ENCODE data around the gene HEMK1.
A peak's percentile ranks its signal among the peaks of the same experiment; 100 is the strongest.

The HEMK1 gene

GRCh38 chr3:50599115-50599715 lies 29.9 kb downstream of the HEMK1 start:
- DNase-seq = no peak
- H3K4me3 ChIP-seq (ENCODE audit: control insufficient read depth in 1 of 7, extremely low read depth in 1 of 7, insufficient read depth in 4 of 7, low read depth in 2 of 7, low read length in 6 of 7) = no peak overlapping the region
- no peaks in the 10 kb centered on the region for H3K27me3 ChIP-seq (replicated peaks in 2 of 5; ENCODE audit: control insufficient read depth in 4 of 5, insufficient read depth in 5 of 5, low read length in 4 of 5)
- ChIA-PET POLR2A (interaction anchor here (1.4 kb wide), 1 partner anchor 13 kb away, joined by 5 read pairs; the partner anchor contains the start of gene CISH), CTCF (interaction anchor here (7.7 to 40.1 kb wide), 3 partner anchors 9 to 28 kb away, joined by 81 to 799 read pairs (median 449); partner anchors contain the start of genes C3orf18, CISH and HEMK1)
- H3K9me3 ChIP-seq (ENCODE audit: control extremely low read depth in 1 of 5, control insufficient read depth in 4 of 5, insufficient read depth in 2 of 5, low read depth in 1 of 5, low read length in 4 of 5) = no peaks in the 10 kb centered on the region
- H3K27ac ChIP-seq (ENCODE audit: insufficient read depth in 1 of 2, low read depth in 1 of 2, low read length in 2 of 2, poor library complexity in 1 of 2, severe bottlenecking in 2 of 2) = peak overlapping the region in 1 of 2 experiments; percentile 92
- WGBS (ENCODE audit: insufficient coverage) = 84% methylated on average over 3 of the region's 6 CpGs
- peaks cover 1 to 85% (median 61%) of the 10 kb centered on the region in 4 experiments for H3K4me1 ChIP-seq (ENCODE audit: control extremely low read depth in 1 of 4, control insufficient read depth in 4 of 4, insufficient read depth in 4 of 4, low read length in 3 of 4)
- H3K36me3 ChIP-seq (ENCODE audit: control insufficient read depth in 4 of 4, insufficient read depth in 4 of 4, low read length in 3 of 4) = peaks cover under 1 to 23% (median 10%) of the 10 kb centered on the region in 4 experiments

- no peak for DNase-seq
- no peak overlapping the region for H3K4me3 ChIP-seq (ENCODE audit: control insufficient read depth in 1 of 7, extremely low read depth in 1 of 7, insufficient read depth in 4 of 7, low read depth in 2 of 7, low read length in 6 of 7)
- CTCF ChIA-PET = interaction anchor here (7.7 to 40.1 kb wide), 3 partner anchors 9 to 29 kb away, joined by 81 to 799 read pairs (median 449); partner anchors contain the start of genes C3orf18, CISH and HEMK1
- peaks cover 3 to 85% (median 62%) of the 10 kb centered on the region in 4 experiments for H3K4me1 ChIP-seq (ENCODE audit: control extremely low read depth in 1 of 4, control insufficient read depth in 4 of 4, insufficient read depth in 4 of 4, low read length in 3 of 4)
- H3K27ac ChIP-seq (ENCODE audit: insufficient read depth in 1 of 2, low read depth in 1 of 2, low read length in 2 of 2, poor library complexity in 1 of 2, severe bottlenecking in 2 of 2) = peak overlapping the region in 1 of 2 experiments; percentile 92
- H3K27me3 ChIP-seq (replicated peaks in 2 of 5; ENCODE audit: control insufficient read depth in 4 of 5, insufficient read depth in 5 of 5, low read length in 4 of 5) = no peaks in the 10 kb centered on the region
- 100% methylated on average over 1 of the region's 1 CpG for WGBS (ENCODE audit: insufficient coverage)
- no peaks in the 10 kb centered on the region for H3K9me3 ChIP-seq (ENCODE audit: control extremely low read depth in 1 of 5, control insufficient read depth in 4 of 5, insufficient read depth in 2 of 5, low read depth in 1 of 5, low read length in 4 of 5)
- H3K36me3 ChIP-seq (ENCODE audit: control insufficient read depth in 4 of 4, insufficient read depth in 4 of 4, low read length in 3 of 4) = peaks cover 2 to 28% (median 15%) of the 10 kb centered on the region in 4 experiments
- POLR2A ChIA-PET = interaction anchor here (2.5 kb wide), 1 partner anchor 11 kb away, joined by 12 read pairs; the partner anchor contains the start of gene CISH
These were observed 30.4 kb downstream of the HEMK1 start for GRCh38 chr3:50599716-50600118.

- Histone ChIP-seq H3K36me3 (ENCODE audit: control insufficient read depth in 4 of 4, insufficient read depth in 4 of 4, low read length in 3 of 4) (peaks cover 2 to 33% (median 15%) of the 10 kb centered on the region in 4 experiments), H3K4me1 (ENCODE audit: control extremely low read depth in 1 of 4, control insufficient read depth in 4 of 4, insufficient read depth in 4 of 4, low read length in 3 of 4) (peaks cover 5 to 85% (median 67%) of the 10 kb centered on the region in 4 experiments), H3K4me3 (ENCODE audit: control insufficient read depth in 1 of 7, extremely low read depth in 1 of 7, insufficient read depth in 4 of 7, low read depth in 2 of 7, low read length in 6 of 7) (peak overlapping the region in 1 of 7 experiments; percentile 19), H3K27me3 (replicated peaks in 2 of 5; ENCODE audit: control insufficient read depth in 4 of 5, insufficient read depth in 5 of 5, low read length in 4 of 5) (no peaks in the 10 kb centered on the region), H3K27ac (ENCODE audit: insufficient read depth in 1 of 2, low read depth in 1 of 2, low read length in 2 of 2, poor library complexity in 1 of 2, severe bottlenecking in 2 of 2) (peak overlapping the region; percentile 66 to 92), H3K9me3 (ENCODE audit: control extremely low read depth in 1 of 5, control insufficient read depth in 4 of 5, insufficient read depth in 2 of 5, low read depth in 1 of 5, low read length in 4 of 5) (no peaks in the 10 kb centered on the region)
- 88% methylated on average over 8 of the region's 9 CpGs for WGBS (ENCODE audit: insufficient coverage)
- ChIA-PET CTCF (interaction anchor here (1.0 to 40.1 kb wide), 4 partner anchors 10 to 29 kb away, joined by 3 to 799 read pairs (median 265); partner anchors contain the start of genes C3orf18, CISH and HEMK1), POLR2A (interaction anchor here (2.5 kb wide), 1 partner anchor 11 kb away, joined by 12 read pairs; the partner anchor contains the start of gene CISH)
- no peak for DNase-seq
These were observed 30.9 kb downstream of the HEMK1 start for GRCh38 chr3:50600141-50600753.

- ChIA-PET CTCF (interaction anchor here (1.0 to 40.1 kb wide), 6 partner anchors 11 to 788 kb away, joined by 3 to 799 read pairs (median 42); partner anchors contain the start of genes C3orf18, CISH and HEMK1), POLR2A (interaction anchor here (1.0 to 2.5 kb wide), 2 partner anchors 10 to 32 kb away, joined by 5 to 12 read pairs; partner anchors contain the start of genes CISH and HEMK1)
- DNase-seq = peak; percentile 66 to 87 (median 80)
- peaks cover 2 to 41% (median 18%) of the 10 kb centered on the region in 4 experiments for H3K36me3 ChIP-seq (ENCODE audit: control insufficient read depth in 4 of 4, insufficient read depth in 4 of 4, low read length in 3 of 4)
- H3K9me3 ChIP-seq (ENCODE audit: control extremely low read depth in 1 of 5, control insufficient read depth in 4 of 5, insufficient read depth in 2 of 5, low read depth in 1 of 5, low read length in 4 of 5) = no peaks in the 10 kb centered on the region
- H3K27me3 ChIP-seq (replicated peaks in 2 of 5; ENCODE audit: control insufficient read depth in 4 of 5, insufficient read depth in 5 of 5, low read length in 4 of 5) = no peaks in the 10 kb centered on the region
- peak overlapping the region in 4 of 7 experiments; percentile 33 to 48 (median 38) for H3K4me3 ChIP-seq (ENCODE audit: control insufficient read depth in 1 of 7, extremely low read depth in 1 of 7, insufficient read depth in 4 of 7, low read depth in 2 of 7, low read length in 6 of 7)
- 2% methylated on average over 10 of the region's 14 CpGs for WGBS (ENCODE audit: insufficient coverage)
- peak overlapping the region; percentile 66 to 92 for H3K27ac ChIP-seq (ENCODE audit: insufficient read depth in 1 of 2, low read depth in 1 of 2, low read length in 2 of 2, poor library complexity in 1 of 2, severe bottlenecking in 2 of 2)
- H3K4me1 ChIP-seq (ENCODE audit: control extremely low read depth in 1 of 4, control insufficient read depth in 4 of 4, insufficient read depth in 4 of 4, low read length in 3 of 4) = peaks cover 7 to 85% (median 74%) of the 10 kb centered on the region in 4 experiments
These were observed 31.7 kb downstream of the HEMK1 start for GRCh38 chr3:50600841-50601591.

GRCh38 chr3:50602595-50603191 lies 33.4 kb downstream of the HEMK1 start:
- Histone ChIP-seq H3K4me3 (ENCODE audit: control insufficient read depth in 1 of 7, extremely low read depth in 1 of 7, insufficient read depth in 4 of 7, low read depth in 2 of 7, low read length in 6 of 7) (no peak overlapping the region), H3K9me3 (ENCODE audit: control extremely low read depth in 1 of 5, control insufficient read depth in 4 of 5, insufficient read depth in 2 of 5, low read depth in 1 of 5, low read length in 4 of 5) (no peaks in the 10 kb centered on the region), H3K36me3 (ENCODE audit: control insufficient read depth in 4 of 4, insufficient read depth in 4 of 4, low read length in 3 of 4) (peaks cover 2 to 58% (median 28%) of the 10 kb centered on the region in 4 experiments), H3K27ac (ENCODE audit: insufficient read depth in 1 of 2, low read depth in 1 of 2, low read length in 2 of 2, poor library complexity in 1 of 2, severe bottlenecking in 2 of 2) (peak overlapping the region; percentile 66 to 92), H3K27me3 (replicated peaks in 2 of 5; ENCODE audit: control insufficient read depth in 4 of 5, insufficient read depth in 5 of 5, low read length in 4 of 5) (no peaks in the 10 kb centered on the region), H3K4me1 (ENCODE audit: control extremely low read depth in 1 of 4, control insufficient read depth in 4 of 4, insufficient read depth in 4 of 4, low read length in 3 of 4) (peaks cover 9 to 98% (median 90%) of the 10 kb centered on the region in 4 experiments)
- no peak for DNase-seq
- WGBS (ENCODE audit: insufficient coverage) = 90% methylated on average over 9 of the region's 9 CpGs
- ChIA-PET POLR2A (interaction anchor here (0.7 to 1.0 kb wide), 2 partner anchors 14 to 22 kb away, joined by 3 read pairs; no protein-coding TSS in a partner anchor), CTCF (interaction anchor here (0.9 to 40.1 kb wide), 5 partner anchors 9 to 50 kb away, joined by 3 to 799 read pairs (median 81); partner anchors contain the start of genes C3orf18, CISH and HEMK1)

Measured in common myeloid progenitor, CD34-positive (primary cell).